ENCODE data around the gene FMC1.
"Not testable (repeated sequence)": the region's sequence is repeated elsewhere in the genome, so short reads cannot be mapped to it uniquely, and the experiment has no call there.

Gene FMC1

DNA sequence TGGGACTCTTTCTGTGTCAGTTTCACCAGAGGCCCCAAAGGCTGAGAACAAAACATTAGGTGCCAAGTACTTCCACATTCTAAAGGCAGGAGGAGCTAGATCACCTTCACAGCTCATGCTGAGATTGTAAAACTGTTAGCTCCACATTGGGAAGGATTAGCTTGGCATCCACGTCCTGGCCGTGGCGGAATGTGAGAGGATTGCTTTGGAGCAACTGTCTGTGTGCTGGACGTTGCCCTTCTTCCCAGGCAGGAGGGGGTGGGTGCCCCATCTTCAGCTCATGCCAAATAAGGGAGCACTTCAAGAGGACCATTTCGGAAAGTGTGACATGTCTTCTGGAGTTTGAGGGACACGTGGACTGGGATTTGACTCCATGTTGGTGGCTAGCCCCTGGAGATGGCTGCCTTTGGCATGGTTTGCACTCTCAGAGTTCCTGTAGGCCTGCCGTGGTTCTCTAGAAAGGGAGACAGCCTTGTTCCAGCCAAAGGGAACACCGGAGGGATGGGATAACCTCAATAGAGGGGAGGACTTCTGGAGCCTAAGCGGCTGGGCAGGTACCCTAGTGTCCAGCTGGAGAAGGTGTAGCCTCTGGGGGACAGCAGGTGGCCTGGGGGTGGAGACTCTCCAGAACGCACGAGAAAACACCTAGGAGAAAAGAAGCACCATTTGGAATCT, 19.9 kb upstream of the FMC1 start:
- no peaks in the 10 kb centered on the region for H3K36me3 ChIP-seq (ENCODE audit: control insufficient read depth, insufficient read depth, low read length)
- no peak for DNase-seq (ENCODE audit: low read depth, low spot score)
- H3K4me1 ChIP-seq (ENCODE audit: control insufficient read depth, insufficient read depth, low read length) = 0 out of 2 replicates have a peak, but pooled peaks cover 1% of the 10 kb centered on the region
- no peaks in the 10 kb centered on the region for H3K27me3 ChIP-seq (ENCODE audit: control insufficient read depth, insufficient read depth, low read length)
- H3K9me3 ChIP-seq (ENCODE audit: control insufficient read depth, insufficient read depth, low read length) = no peaks in the 10 kb centered on the region
- no peak overlapping the region for H3K27ac ChIP-seq (ENCODE audit: low read length)
- no peak overlapping the region for H3K4me3 ChIP-seq (ENCODE audit: low read length)
- no CpG with 5 or more reads among the region's 11 CpGs for WGBS (ENCODE audit: insufficient coverage, insufficient read length)

DNA sequence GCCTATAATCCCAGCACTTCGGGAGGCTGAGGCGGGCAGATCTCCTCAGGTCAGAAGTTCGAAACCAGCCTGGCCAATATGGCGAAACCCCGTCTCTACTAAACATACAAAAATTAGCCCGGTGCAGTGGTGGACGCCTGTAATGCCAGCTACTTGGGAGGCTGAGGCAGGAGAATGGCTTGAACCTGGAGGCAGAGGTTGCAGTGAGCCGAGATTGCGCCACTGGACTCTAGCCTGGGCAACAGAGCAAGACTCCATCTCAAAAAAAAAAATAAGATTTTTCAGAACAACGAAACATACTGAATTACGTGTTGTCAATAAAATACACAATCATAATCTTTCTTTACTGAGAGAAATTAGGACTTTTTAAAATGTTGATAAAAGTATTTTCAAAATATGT, 16.4 kb upstream of the FMC1 start:
- H3K4me3 ChIP-seq (ENCODE audit: low read length); H3K4me1 ChIP-seq (ENCODE audit: control insufficient read depth, insufficient read depth, low read length); DNase-seq (ENCODE audit: low read depth, low spot score); H3K36me3 ChIP-seq (ENCODE audit: control insufficient read depth, insufficient read depth, low read length); H3K27ac ChIP-seq (ENCODE audit: low read length); H3K27me3 ChIP-seq (ENCODE audit: control insufficient read depth, insufficient read depth, low read length); H3K9me3 ChIP-seq (ENCODE audit: control insufficient read depth, insufficient read depth, low read length): not testable (repeated sequence)
- WGBS (ENCODE audit: insufficient coverage, insufficient read length) = no CpG with 5 or more reads among the region's 11 CpGs

GRCh38 chr7:139328375-139328774, 12.8 kb upstream of the FMC1 start:
- no peak overlapping the region for H3K4me3 ChIP-seq (ENCODE audit: low read length)
- H3K27me3 ChIP-seq (ENCODE audit: control insufficient read depth, insufficient read depth, low read length) = no peaks in the 10 kb centered on the region
- H3K36me3 ChIP-seq (ENCODE audit: control insufficient read depth, insufficient read depth, low read length) = no peaks in the 10 kb centered on the region
- no peaks in the 10 kb centered on the region for H3K4me1 ChIP-seq (ENCODE audit: control insufficient read depth, insufficient read depth, low read length)
- no peaks in the 10 kb centered on the region for H3K9me3 ChIP-seq (ENCODE audit: control insufficient read depth, insufficient read depth, low read length)
- H3K27ac ChIP-seq (ENCODE audit: low read length) = no peak overlapping the region
- WGBS (ENCODE audit: insufficient coverage, insufficient read length) = no CpG with 5 or more reads among the region's 2 CpGs
- DNase-seq (ENCODE audit: low read depth, low spot score) = no peak

DNA sequence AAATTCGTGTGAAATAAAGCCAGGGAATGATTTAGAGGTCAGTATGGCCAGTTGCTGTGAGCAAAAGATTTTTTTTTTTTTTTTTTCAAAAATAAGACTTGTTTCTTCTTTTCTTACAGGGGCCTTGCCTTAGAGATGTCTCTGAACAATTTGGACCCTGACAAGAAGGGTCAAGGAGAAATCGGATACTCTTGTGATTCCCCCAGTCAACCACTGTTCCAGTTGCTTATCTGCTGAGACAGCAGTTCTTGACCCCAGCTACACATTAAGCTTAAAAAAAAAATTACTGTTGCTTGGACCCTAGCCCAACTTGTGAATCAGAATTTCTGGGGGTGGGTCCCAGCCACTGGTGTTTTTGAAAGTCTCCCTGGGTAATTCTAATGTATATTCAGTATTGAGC, 12.0 kb upstream of the FMC1 start:
- Histone ChIP-seq H3K27me3 (ENCODE audit: control insufficient read depth, insufficient read depth, low read length) (no peaks in the 10 kb centered on the region), H3K4me1 (ENCODE audit: control insufficient read depth, insufficient read depth, low read length) (no peaks in the 10 kb centered on the region), H3K27ac (ENCODE audit: low read length) (no peak overlapping the region), H3K4me3 (ENCODE audit: low read length) (no peak overlapping the region), H3K9me3 (ENCODE audit: control insufficient read depth, insufficient read depth, low read length) (no peaks in the 10 kb centered on the region), H3K36me3 (ENCODE audit: control insufficient read depth, insufficient read depth, low read length) (no peaks in the 10 kb centered on the region)
- DNase-seq (ENCODE audit: low read depth, low spot score) = no peak
- WGBS (ENCODE audit: insufficient coverage, insufficient read length) = no CpG with 5 or more reads among the region's 2 CpGs

- WGBS (ENCODE audit: insufficient coverage, insufficient read length) = no CpG with 5 or more reads among the region's 3 CpGs
- no peaks in the 10 kb centered on the region for H3K36me3 ChIP-seq (ENCODE audit: control insufficient read depth, insufficient read depth, low read length)
- H3K9me3 ChIP-seq (ENCODE audit: control insufficient read depth, insufficient read depth, low read length) = no peaks in the 10 kb centered on the region
- H3K4me3 ChIP-seq (ENCODE audit: low read length) = no peak overlapping the region
- no peak overlapping the region for H3K27ac ChIP-seq (ENCODE audit: low read length)
- H3K4me1 ChIP-seq (ENCODE audit: control insufficient read depth, insufficient read depth, low read length) = no peaks in the 10 kb centered on the region
- no peaks in the 10 kb centered on the region for H3K27me3 ChIP-seq (ENCODE audit: control insufficient read depth, insufficient read depth, low read length)
- no peak for DNase-seq (ENCODE audit: low read depth, low spot score)
These were observed 10.7 kb upstream of the FMC1 start for GRCh38 chr7:139330333-139331030.

GRCh38 chr7:139332697-139333359, 8.3 kb upstream of the FMC1 start:
- H3K9me3 ChIP-seq (ENCODE audit: control insufficient read depth, insufficient read depth, low read length) = no peaks in the 10 kb centered on the region
- no CpG with 5 or more reads among the region's 5 CpGs for WGBS (ENCODE audit: insufficient coverage, insufficient read length)
- H3K4me1 ChIP-seq (ENCODE audit: control insufficient read depth, insufficient read depth, low read length) = no peaks in the 10 kb centered on the region
- H3K36me3 ChIP-seq (ENCODE audit: control insufficient read depth, insufficient read depth, low read length) = no peaks in the 10 kb centered on the region
- DNase-seq (ENCODE audit: low read depth, low spot score) = no peak
- no peak overlapping the region for H3K4me3 ChIP-seq (ENCODE audit: low read length)
- no peak overlapping the region for H3K27ac ChIP-seq (ENCODE audit: low read length)
- H3K27me3 ChIP-seq (ENCODE audit: control insufficient read depth, insufficient read depth, low read length) = no peaks in the 10 kb centered on the region

GRCh38 chr7:139333443-139333842, 7.7 kb upstream of the FMC1 start:
- not testable (repeated sequence) for H3K9me3 ChIP-seq (ENCODE audit: control insufficient read depth, insufficient read depth, low read length); DNase-seq (ENCODE audit: low read depth, low spot score); H3K4me1 ChIP-seq (ENCODE audit: control insufficient read depth, insufficient read depth, low read length); H3K27me3 ChIP-seq (ENCODE audit: control insufficient read depth, insufficient read depth, low read length); H3K36me3 ChIP-seq (ENCODE audit: control insufficient read depth, insufficient read depth, low read length); H3K4me3 ChIP-seq (ENCODE audit: low read length); H3K27ac ChIP-seq (ENCODE audit: low read length)
- WGBS (ENCODE audit: insufficient coverage, insufficient read length) = no CpG with 5 or more reads among the region's 13 CpGs

GRCh38 chr7:139334399-139335150, 6.6 kb upstream of the FMC1 start:
- no peak for DNase-seq (ENCODE audit: low read depth, low spot score)
- no peaks in the 10 kb centered on the region for H3K36me3 ChIP-seq (ENCODE audit: control insufficient read depth, insufficient read depth, low read length)
- no CpG with 5 or more reads among the region's 4 CpGs for WGBS (ENCODE audit: insufficient coverage, insufficient read length)
- H3K27ac ChIP-seq (ENCODE audit: low read length) = no peak overlapping the region
- no peak overlapping the region for H3K4me3 ChIP-seq (ENCODE audit: low read length)
- no peaks in the 10 kb centered on the region for H3K27me3 ChIP-seq (ENCODE audit: control insufficient read depth, insufficient read depth, low read length)
- H3K9me3 ChIP-seq (ENCODE audit: control insufficient read depth, insufficient read depth, low read length) = no peaks in the 10 kb centered on the region
- no peaks in the 10 kb centered on the region for H3K4me1 ChIP-seq (ENCODE audit: control insufficient read depth, insufficient read depth, low read length)

- no CpG with 5 or more reads among the region's 2 CpGs for WGBS (ENCODE audit: insufficient coverage, insufficient read length)
- Histone ChIP-seq H3K27ac (ENCODE audit: low read length) (no peak overlapping the region), H3K36me3 (ENCODE audit: control insufficient read depth, insufficient read depth, low read length) (no peaks in the 10 kb centered on the region), H3K4me1 (ENCODE audit: control insufficient read depth, insufficient read depth, low read length) (no peaks in the 10 kb centered on the region), H3K9me3 (ENCODE audit: control insufficient read depth, insufficient read depth, low read length) (no peaks in the 10 kb centered on the region), H3K27me3 (ENCODE audit: control insufficient read depth, insufficient read depth, low read length) (no peaks in the 10 kb centered on the region), H3K4me3 (ENCODE audit: low read length) (no peak overlapping the region)
- no peak for DNase-seq (ENCODE audit: low read depth, low spot score)
These were observed 2.1 kb upstream of the FMC1 start for GRCh38 chr7:139339025-139339424.

DNA sequence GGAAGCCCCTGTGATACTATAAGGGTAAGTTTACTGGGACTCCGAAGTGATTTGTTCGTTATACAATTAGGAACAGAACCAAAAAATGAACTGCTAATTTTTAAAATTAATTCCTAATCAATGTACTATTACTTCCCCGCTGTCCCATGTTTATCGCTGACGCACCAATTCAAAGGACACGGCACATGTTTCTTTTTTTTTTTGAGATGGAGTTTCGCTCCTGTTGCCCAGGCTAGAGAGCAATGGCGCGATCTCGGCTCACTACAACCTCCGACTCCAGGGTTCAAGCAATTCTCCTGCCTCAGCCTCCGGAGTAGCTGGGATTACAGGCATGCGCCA, 1.5 kb upstream of the FMC1 start:
- peak overlapping the region; percentile 85; the same call in 1 of the 2 replicates for H3K4me3 ChIP-seq (ENCODE audit: low read length)
- no CpG with 5 or more reads among the region's 13 CpGs for WGBS (ENCODE audit: insufficient coverage, insufficient read length)
- no peaks in the 10 kb centered on the region for H3K9me3 ChIP-seq (ENCODE audit: control insufficient read depth, insufficient read depth, low read length)
- no peaks in the 10 kb centered on the region for H3K36me3 ChIP-seq (ENCODE audit: control insufficient read depth, insufficient read depth, low read length)
- H3K4me1 ChIP-seq (ENCODE audit: control insufficient read depth, insufficient read depth, low read length) = no peaks in the 10 kb centered on the region
- DNase-seq (ENCODE audit: low read depth, low spot score) = no peak
- no peak overlapping the region for H3K27ac ChIP-seq (ENCODE audit: low read length)
- no peaks in the 10 kb centered on the region for H3K27me3 ChIP-seq (ENCODE audit: control insufficient read depth, insufficient read depth, low read length)
